GM12875 (cell line): Measurements from ENCODE around the gene UBL4B.

ENCODE experiments used
- H3K4me3 ChIP-seq: one replicate; pipeline ENCODE4 v1.5.1; 2011; ENCODE audit warnings: low read depth, low read length, control low read depth
- TF ChIP-seq, protein P1 (sequence below): IDR thresholded peaks from 2 replicates; pipeline ENCODE4 v1.5.1; 2011; ENCODE audit warnings: low read depth, mild to moderate bottlenecking, control low read depth, inconsistent platforms, low read length, moderate library complexity, borderline replicate concordance; ENCODE audit not compliant: insufficient read depth

The UBL4B gene

DNA sequence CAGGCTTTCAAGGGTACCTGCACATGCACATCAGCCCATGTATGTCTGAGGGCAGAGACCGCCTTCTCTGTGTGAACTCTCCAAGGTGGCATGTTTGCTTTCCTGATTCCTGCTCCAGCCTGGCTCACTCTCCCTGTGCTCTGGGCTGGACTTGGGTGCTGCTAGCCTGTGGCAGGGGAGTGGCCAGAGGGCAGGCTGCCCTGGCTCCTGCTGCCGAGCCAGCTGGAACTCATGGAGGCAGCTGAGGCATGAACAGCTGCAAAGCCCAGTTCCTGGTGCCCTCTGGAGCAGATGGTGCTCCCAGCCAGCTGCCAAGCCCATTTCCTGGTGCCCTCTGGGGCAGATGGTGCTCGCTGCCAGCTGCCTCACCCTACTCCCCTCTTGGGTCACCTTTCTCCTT, 7.6 kb downstream of the UBL4B start:
- TF ChIP-seq, protein P1, sequence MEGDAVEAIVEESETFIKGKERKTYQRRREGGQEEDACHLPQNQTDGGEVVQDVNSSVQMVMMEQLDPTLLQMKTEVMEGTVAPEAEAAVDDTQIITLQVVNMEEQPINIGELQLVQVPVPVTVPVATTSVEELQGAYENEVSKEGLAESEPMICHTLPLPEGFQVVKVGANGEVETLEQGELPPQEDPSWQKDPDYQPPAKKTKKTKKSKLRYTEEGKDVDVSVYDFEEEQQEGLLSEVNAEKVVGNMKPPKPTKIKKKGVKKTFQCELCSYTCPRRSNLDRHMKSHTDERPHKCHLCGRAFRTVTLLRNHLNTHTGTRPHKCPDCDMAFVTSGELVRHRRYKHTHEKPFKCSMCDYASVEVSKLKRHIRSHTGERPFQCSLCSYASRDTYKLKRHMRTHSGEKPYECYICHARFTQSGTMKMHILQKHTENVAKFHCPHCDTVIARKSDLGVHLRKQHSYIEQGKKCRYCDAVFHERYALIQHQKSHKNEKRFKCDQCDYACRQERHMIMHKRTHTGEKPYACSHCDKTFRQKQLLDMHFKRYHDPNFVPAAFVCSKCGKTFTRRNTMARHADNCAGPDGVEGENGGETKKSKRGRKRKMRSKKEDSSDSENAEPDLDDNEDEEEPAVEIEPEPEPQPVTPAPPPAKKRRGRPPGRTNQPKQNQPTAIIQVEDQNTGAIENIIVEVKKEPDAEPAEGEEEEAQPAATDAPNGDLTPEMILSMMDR, result no peak
- no peak overlapping the region for H3K4me3 ChIP-seq

DNA sequence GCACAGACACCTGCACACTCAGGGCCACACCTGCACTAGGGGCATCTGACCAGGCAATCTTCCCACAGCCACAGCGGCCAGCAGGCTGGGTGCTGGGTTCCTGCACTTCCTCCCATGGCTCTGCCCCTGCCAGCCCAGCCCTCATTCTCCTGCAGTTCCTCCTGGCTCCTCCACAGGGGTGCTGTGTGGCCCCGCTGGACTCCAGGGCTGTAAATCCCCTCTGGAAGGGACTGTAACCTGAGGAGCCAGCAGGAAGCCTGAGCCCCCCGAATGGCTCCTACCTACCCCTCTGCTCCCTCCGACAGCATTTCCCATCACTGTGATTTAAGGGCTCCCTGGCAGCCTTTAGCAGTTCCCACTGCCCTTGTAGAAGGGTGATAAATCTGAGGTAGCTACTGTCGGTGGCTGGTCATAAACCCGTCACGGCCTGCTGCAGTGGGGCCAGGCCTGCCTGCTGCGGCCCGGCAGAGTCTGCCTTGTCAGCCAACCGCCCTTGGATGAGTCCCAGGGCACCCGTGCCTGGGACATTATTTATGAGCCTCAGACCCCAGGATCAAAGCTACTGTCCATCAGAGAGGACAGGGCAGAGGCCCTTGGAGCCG, 8.8 kb downstream of the UBL4B start:
- TF ChIP-seq, protein P1, result no peak
- H3K4me3 ChIP-seq, result no peak overlapping the region

DNA sequence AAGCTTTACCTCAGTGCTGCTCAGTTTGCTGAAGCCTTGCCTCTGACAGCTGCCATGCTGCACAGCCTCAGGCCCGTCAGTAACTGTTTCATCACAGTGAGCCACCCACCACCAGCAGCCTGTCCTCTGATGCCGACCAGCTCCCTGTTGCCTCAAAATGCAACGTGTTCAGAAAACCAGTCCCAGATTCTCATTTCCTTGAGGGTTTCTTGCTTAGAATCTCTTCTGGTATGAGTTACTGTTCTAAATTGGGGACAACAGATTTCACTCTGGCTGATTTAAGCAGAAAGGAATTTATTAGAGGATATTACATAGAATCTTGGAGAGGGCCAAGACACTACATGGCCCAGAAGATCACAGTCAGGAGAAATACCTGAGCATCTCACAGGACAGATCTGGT, 11.0 kb downstream of the UBL4B start:
- H3K4me3 ChIP-seq, result no peak overlapping the region
- TF ChIP-seq, protein P1, result no peak

DNA sequence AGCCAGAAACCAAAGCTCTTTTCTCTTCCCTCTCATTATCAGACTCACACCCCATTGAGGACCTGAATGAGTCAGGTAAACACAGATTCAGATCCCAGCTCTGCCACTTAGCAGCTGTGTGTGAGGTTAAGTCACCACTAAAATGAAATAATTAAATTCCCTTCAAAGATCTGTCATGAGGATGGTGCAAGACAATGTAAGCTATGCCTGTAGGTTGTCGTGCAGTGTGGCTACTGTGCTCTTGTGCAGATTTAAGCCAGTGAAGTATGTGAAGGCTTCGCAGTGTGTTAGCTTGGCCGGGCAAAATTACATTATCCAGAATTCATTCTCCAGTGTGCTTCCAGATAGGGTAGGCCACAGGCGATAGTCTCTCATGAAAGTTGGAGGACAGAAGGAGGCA, 13.6 kb downstream of the UBL4B start:
- TF ChIP-seq, protein P1, result no peak
- H3K4me3 ChIP-seq, result no peak overlapping the region

DNA sequence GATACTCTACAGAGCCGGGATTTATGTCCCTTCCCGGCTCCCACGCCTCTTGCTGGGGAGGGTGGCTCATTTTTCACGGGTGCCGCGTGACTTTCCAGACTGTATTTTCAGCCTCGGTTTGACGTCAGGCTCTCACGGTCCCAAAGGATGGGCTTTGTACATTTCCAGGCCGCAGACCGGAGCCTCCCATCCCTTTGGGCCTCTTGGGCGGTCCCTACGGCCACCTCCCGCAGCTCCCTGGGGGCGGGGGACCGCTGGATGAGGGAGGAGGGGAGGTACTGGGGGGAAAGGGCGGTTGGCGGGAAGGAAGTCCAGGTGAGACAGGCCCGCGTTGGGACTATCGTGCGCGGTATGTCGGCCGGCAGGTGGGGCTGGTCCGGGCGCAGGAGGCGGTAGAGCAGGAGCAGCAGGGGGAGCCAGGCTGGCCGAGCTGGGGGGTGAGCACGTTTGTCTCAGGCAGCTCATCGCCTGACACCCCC, 17.9 kb downstream of the UBL4B start:
- TF ChIP-seq, protein P1, result 0 out of 2 replicates have a peak, but pooled peaks have one; percentile 6
- H3K4me3 ChIP-seq, result no peak overlapping the region

DNA sequence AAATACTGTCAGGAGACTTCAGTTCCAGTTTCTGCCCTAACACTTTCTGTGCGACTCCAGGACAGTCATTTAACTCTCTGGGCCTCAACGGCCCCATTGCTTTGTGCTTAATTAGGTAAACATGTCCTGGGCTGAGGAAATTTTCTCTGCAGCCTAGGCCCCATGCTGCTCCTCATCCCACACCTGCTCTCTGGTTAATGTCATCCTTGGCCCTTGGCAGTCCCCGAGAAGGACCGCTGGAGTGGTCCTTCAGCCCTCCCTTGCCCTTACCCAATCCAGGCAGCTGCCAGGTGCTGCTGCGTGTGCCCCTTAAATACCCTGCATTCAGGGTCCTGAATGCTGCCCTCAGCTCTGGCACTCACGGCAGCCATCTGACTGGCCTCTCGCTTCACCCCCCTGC, 18.7 kb downstream of the UBL4B start:
- H3K4me3 ChIP-seq, result no peak overlapping the region
- TF ChIP-seq, protein P1, result no peak

DNA sequence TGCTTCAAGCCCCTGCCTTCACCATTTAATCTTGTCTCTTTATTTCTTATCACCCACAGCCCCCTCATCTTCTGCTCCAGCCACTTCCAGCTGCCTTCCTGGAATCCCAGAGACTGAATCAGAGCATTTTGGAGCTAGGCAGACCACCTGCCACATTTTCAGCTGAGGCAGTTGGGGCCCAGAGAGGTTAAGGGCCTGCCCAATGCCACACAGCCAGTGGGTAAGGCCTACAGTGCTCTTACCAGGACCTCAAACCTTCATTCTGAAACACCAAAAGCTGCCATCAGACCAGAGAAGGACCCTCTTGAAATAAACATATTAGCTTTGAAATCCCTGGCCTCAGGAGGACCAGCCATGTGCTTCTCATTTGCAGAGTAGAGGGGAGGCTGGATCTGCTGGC, 20.4 kb downstream of the UBL4B start:
- H3K4me3 ChIP-seq, result no peak overlapping the region
- TF ChIP-seq, protein P1, result no peak
